GM19025 (cell line): Measurements from ENCODE around the gene SALL1.

Experiments
- ATAC-seq: cut with Tn5 transposase; IDR thresholded peaks from one replicate; pipeline ENCODE4 v1.9.1; 2021; ENCODE audit warnings: mild to moderate bottlenecking, low read depth, moderate library complexity; ENCODE audit not compliant: unreplicated experiment

The SALL1 gene

GRCh38 chr16:51114382-51114781 lies 36.7 kb downstream of the SALL1 start:
- no peak for ATAC-seq

- no peak for ATAC-seq
Measured at GRCh38 chr16:51113236-51114125, 37.6 kb downstream of the SALL1 start.

GRCh38 chr16:51112323-51112722 lies 38.7 kb downstream of the SALL1 start:
- ATAC-seq: no peak

GRCh38 chr16:51111759-51112158 lies 39.3 kb downstream of the SALL1 start:
- ATAC-seq: no peak

GRCh38 chr16:51110700-51111157 lies 40.3 kb downstream of the SALL1 start:
- no peak for ATAC-seq

GRCh38 chr16:51109173-51109572 lies 41.9 kb downstream of the SALL1 start:
- no peak for ATAC-seq

- no peak for ATAC-seq
Measured at GRCh38 chr16:51107742-51108141, 43.3 kb downstream of the SALL1 start.

GRCh38 chr16:51106535-51106934 lies 44.5 kb downstream of the SALL1 start:
- ATAC-seq: no peak

- ATAC-seq: no peak
Measured at GRCh38 chr16:51103590-51103989, 47.5 kb downstream of the SALL1 start.

- no peak for ATAC-seq
Measured at GRCh38 chr16:51097729-51098128, 53.3 kb downstream of the SALL1 start.

GRCh38 chr16:51095890-51096626 lies 55.0 kb downstream of the SALL1 start:
- no peak for ATAC-seq

- ATAC-seq: no peak
Measured at GRCh38 chr16:51095084-51095881, 55.8 kb downstream of the SALL1 start.

- no peak for ATAC-seq
Measured at GRCh38 chr16:51093726-51094280, 57.3 kb downstream of the SALL1 start.
